KOPT-K1 (cell line): ENCODE measurements around the gene MAGI1.
"Not testable (repeated sequence)": the region's sequence is repeated elsewhere in the genome, so short reads cannot be mapped to it uniquely, and the experiment has no call there.

ENCODE experiments used
- H3K27ac ChIP-seq: fragments of 200-600 bp; sonication (generic); 2 replicates; pipeline ENCODE4 v1.5.1; 2016; ENCODE audit warnings: antibody characterized with exemption, mild to moderate bottlenecking, low read depth, low read length; ENCODE audit not compliant: poor library complexity, severe bottlenecking
- H3K36me3 ChIP-seq: fragments of 200-600 bp; sonication (generic); 2 replicates; pipeline ENCODE4 v1.5.1; 2017; ENCODE audit warnings: antibody characterized with exemption, mild to moderate bottlenecking, low read length, moderate library complexity; ENCODE audit not compliant: insufficient read depth
- H3K9me3 ChIP-seq: fragments of 200-600 bp; sonication (generic); 2 replicates; pipeline ENCODE4 v1.5.1; 2017; ENCODE audit warnings: antibody characterized with exemption, low read length, mild to moderate bottlenecking; ENCODE audit not compliant: insufficient read depth, poor library complexity, severe bottlenecking

The MAGI1 gene

GRCh38 chr3:66050821-66051220, 12.1 kb upstream of the MAGI1 start:
- Histone ChIP-seq H3K27ac (no peak overlapping the region), H3K9me3 (no peaks in the 10 kb centered on the region), H3K36me3 (no peaks in the 10 kb centered on the region)

- Histone ChIP-seq H3K27ac (no peak overlapping the region), H3K9me3 (no peaks in the 10 kb centered on the region), H3K36me3 (no peaks in the 10 kb centered on the region)
Measured at GRCh38 chr3:66048051-66048395, 9.3 kb upstream of the MAGI1 start.

GRCh38 chr3:66047311-66048050, 8.8 kb upstream of the MAGI1 start:
- H3K27ac ChIP-seq: no peak overlapping the region
- H3K9me3 ChIP-seq: no peaks in the 10 kb centered on the region

GRCh38 chr3:66046321-66046720, 7.6 kb upstream of the MAGI1 start:
- not testable (repeated sequence) for H3K36me3 ChIP-seq, H3K27ac ChIP-seq, H3K9me3 ChIP-seq

More at GRCh38 chr3:66047311-66048050, 8.8 kb upstream of the MAGI1 start:
- no peaks in the 10 kb centered on the region for H3K36me3 ChIP-seq

- Histone ChIP-seq H3K27ac (no peak overlapping the region), H3K36me3 (no peaks in the 10 kb centered on the region), H3K9me3 (no peaks in the 10 kb centered on the region)
Measured at GRCh38 chr3:66041828-66042227, 3.1 kb upstream of the MAGI1 start.

GRCh38 chr3:66041116-66041515, 2.4 kb upstream of the MAGI1 start:
- Histone ChIP-seq H3K27ac (no peak overlapping the region), H3K36me3 (no peaks in the 10 kb centered on the region), H3K9me3 (no peaks in the 10 kb centered on the region)

- Histone ChIP-seq H3K36me3 (no peaks in the 10 kb centered on the region), H3K9me3 (no peaks in the 10 kb centered on the region), H3K27ac (no peak overlapping the region)
Measured at GRCh38 chr3:66039590-66039887, 821 bp upstream of the MAGI1 start.

- no peak overlapping the region for H3K27ac ChIP-seq
- no peaks in the 10 kb centered on the region for H3K36me3 ChIP-seq
- no peaks in the 10 kb centered on the region for H3K9me3 ChIP-seq
Measured at GRCh38 chr3:66038384-66038725, 363 bp downstream of the MAGI1 start.

- Histone ChIP-seq H3K27ac (no peak overlapping the region), H3K9me3 (no peaks in the 10 kb centered on the region)
Measured at GRCh38 chr3:66037986-66038369, 740 bp downstream of the MAGI1 start.

GRCh38 chr3:66037330-66037985, 1.3 kb downstream of the MAGI1 start:
- Histone ChIP-seq H3K9me3 (no peaks in the 10 kb centered on the region), H3K36me3 (no peaks in the 10 kb centered on the region), H3K27ac (no peak overlapping the region)

More at GRCh38 chr3:66037986-66038369, 740 bp downstream of the MAGI1 start:
- H3K36me3 ChIP-seq: no peaks in the 10 kb centered on the region

GRCh38 chr3:66036586-66037148, 2.1 kb downstream of the MAGI1 start:
- H3K27ac ChIP-seq: no peak overlapping the region
- no peaks in the 10 kb centered on the region for H3K36me3 ChIP-seq
- no peaks in the 10 kb centered on the region for H3K9me3 ChIP-seq

- H3K9me3 ChIP-seq: no peaks in the 10 kb centered on the region
- no peaks in the 10 kb centered on the region for H3K36me3 ChIP-seq
- no peak overlapping the region for H3K27ac ChIP-seq
Measured at GRCh38 chr3:66035763-66036477, 2.8 kb downstream of the MAGI1 start.

- Histone ChIP-seq H3K27ac (no peak overlapping the region), H3K9me3 (no peaks in the 10 kb centered on the region), H3K36me3 (no peaks in the 10 kb centered on the region)
Measured at GRCh38 chr3:66033241-66034138, 5.2 kb downstream of the MAGI1 start.

GRCh38 chr3:66031102-66031698, 7.5 kb downstream of the MAGI1 start:
- H3K27ac ChIP-seq: no peak overlapping the region
- no peaks in the 10 kb centered on the region for H3K9me3 ChIP-seq
- no peaks in the 10 kb centered on the region for H3K36me3 ChIP-seq
